ENCODE data around the gene CDCA8. TPM values are rescaled to one million over a fixed set of nuclear protein-coding genes. Genes with fewer than 3 reads are reported as not detected.

CDCA8 gene
- total and polyA plus RNA-seq, 11 donors = 0.12 to 5.0 (median 0.40) TPM; not detected in 1

DNA sequence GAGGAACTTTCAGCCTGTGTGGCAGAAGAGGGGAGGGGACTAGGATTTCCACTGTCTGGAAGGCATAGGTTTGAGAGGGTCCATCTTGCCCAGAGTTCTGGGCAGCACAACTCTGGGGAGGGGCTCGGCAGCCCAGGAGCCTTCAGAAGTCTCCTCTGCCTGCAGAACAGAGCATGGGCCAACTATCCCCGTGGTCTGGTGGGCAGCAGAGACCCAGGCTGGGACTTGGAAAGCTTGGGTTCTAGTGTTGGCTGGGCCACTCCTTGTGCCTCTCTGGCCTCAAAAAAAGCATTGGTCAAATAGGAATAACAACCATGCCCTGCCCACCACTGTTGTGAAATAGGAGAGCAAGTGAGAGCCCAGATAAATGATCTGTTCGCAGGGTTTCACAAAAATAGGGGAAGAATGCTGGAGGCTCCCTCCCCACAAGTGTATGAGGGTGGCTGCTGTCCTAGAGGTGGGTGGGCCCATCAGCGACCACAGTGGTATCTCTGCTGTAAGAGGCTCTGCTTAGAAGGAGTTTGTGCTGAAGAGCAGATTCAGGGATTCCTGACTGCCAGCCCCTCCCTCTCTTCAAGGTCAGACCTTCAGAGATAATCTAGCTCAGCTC, 63.7 kb downstream of the CDCA8 start:
- intact Hi-C loops (cut with DNase I) = no loop called here
- ATAC-seq (no peak), DNase-seq (no peak)
- Histone ChIP-seq H3K9me3 (no peaks in the 10 kb centered on the region), H3K27ac (no peak overlapping the region), H3K36me3 (no peaks in the 10 kb centered on the region), H3K4me3 (no peak overlapping the region), H3K4me1 (peaks cover 0 to 17% (median 0%) of the 10 kb centered on the region in 12 donors), H3K27me3 (peaks cover 10 to 90% (median 51%) of the 10 kb centered on the region in 9 donors)
- 48 to 68% (median 63%) methylated on average over 4 of the region's 4 CpGs for WGBS, 4 donors
- TF ChIP-seq, protein P1, sequence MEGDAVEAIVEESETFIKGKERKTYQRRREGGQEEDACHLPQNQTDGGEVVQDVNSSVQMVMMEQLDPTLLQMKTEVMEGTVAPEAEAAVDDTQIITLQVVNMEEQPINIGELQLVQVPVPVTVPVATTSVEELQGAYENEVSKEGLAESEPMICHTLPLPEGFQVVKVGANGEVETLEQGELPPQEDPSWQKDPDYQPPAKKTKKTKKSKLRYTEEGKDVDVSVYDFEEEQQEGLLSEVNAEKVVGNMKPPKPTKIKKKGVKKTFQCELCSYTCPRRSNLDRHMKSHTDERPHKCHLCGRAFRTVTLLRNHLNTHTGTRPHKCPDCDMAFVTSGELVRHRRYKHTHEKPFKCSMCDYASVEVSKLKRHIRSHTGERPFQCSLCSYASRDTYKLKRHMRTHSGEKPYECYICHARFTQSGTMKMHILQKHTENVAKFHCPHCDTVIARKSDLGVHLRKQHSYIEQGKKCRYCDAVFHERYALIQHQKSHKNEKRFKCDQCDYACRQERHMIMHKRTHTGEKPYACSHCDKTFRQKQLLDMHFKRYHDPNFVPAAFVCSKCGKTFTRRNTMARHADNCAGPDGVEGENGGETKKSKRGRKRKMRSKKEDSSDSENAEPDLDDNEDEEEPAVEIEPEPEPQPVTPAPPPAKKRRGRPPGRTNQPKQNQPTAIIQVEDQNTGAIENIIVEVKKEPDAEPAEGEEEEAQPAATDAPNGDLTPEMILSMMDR (IDR thresholded peaks at IDR 0.05) = no peak
- no peak for TF ChIP-seq POLR2A (IDR thresholded peaks at IDR 0.05)

Other genes with a start within 250 kb of the CDCA8 start
- 1 to 10 TPM; 1.8 to 8.5 (median 4.5) TPM for gene ZC3H12A, start 217.9 kb upstream of the CDCA8 start, total RNA-seq
- 1 to 10 TPM; 2.4 to 6.7 TPM for gene ZC3H12A, start 217.9 kb upstream of the CDCA8 start, polyA plus RNA-seq
- 10 to 100 TPM; 28.9 to 51.3 (median 39.6) TPM for gene MEAF6, start 177.8 kb upstream of the CDCA8 start, total RNA-seq
- gene MEAF6, start 177.8 kb upstream of the CDCA8 start, polyA plus RNA-seq = 10 to 100 TPM; 27.4 to 55.7 TPM
- gene SNIP1, start 138.2 kb upstream of the CDCA8 start, total RNA-seq = 10 to 100 TPM in 2 of 9 donors, 1 to 10 TPM in 7; 6.8 to 11.2 (median 9.0) TPM
- 1 to 10 TPM; 3.0 to 6.9 TPM for gene SNIP1, start 138.2 kb upstream of the CDCA8 start, polyA plus RNA-seq
- gene DNALI1, start 135.6 kb upstream of the CDCA8 start, total RNA-seq = 10 to 100 TPM in 1 of 9 donors, 1 to 10 TPM in 8; 2.0 to 12.5 (median 3.3) TPM
- gene DNALI1, start 135.6 kb upstream of the CDCA8 start, polyA plus RNA-seq = 1 to 10 TPM; 1.9 to 5.2 TPM
- gene GNL2, start 96.6 kb upstream of the CDCA8 start, total RNA-seq = 10 to 100 TPM; 19.4 to 29.7 (median 23.8) TPM
- gene GNL2, start 96.6 kb upstream of the CDCA8 start, polyA plus RNA-seq = 10 to 100 TPM; 39.0 to 76.7 TPM
- gene RSPO1, start 57.6 kb upstream of the CDCA8 start, total RNA-seq = 10 to 100 TPM in 1 of 9 donors, not detected in 8; 13.2 TPM
- gene RSPO1, start 57.6 kb upstream of the CDCA8 start, polyA plus RNA-seq = not detected
- gene EPHA10, start 72.6 kb downstream of the CDCA8 start, total RNA-seq = under 1 TPM in 4 of 9 donors, not detected in 5; 0.05 to 0.60 (median 0.13) TPM
- under 1 TPM; 0.01 to 0.11 TPM for gene EPHA10, start 72.6 kb downstream of the CDCA8 start, polyA plus RNA-seq
- gene MANEAL, start 101.3 kb downstream of the CDCA8 start, total RNA-seq = 1 to 10 TPM in 5 of 9 donors, under 1 TPM in 4; 0.63 to 2.9 (median 1.1) TPM
- under 1 TPM; 0.53 to 0.97 TPM for gene MANEAL, start 101.3 kb downstream of the CDCA8 start, polyA plus RNA-seq
- 10 to 100 TPM; 29.1 to 93.0 (median 44.0) TPM for gene C1orf122, start 115.3 kb downstream of the CDCA8 start, total RNA-seq
- 10 to 100 TPM; 37.5 to 60.2 TPM for gene C1orf122, start 115.3 kb downstream of the CDCA8 start, polyA plus RNA-seq
- gene YRDC, start 115.7 kb downstream of the CDCA8 start, total RNA-seq = 1 to 10 TPM; 4.0 to 8.9 (median 6.1) TPM
- gene YRDC, start 115.7 kb downstream of the CDCA8 start, polyA plus RNA-seq = 10 to 100 TPM in 1 of 2 donors, 1 to 10 TPM in 1; 2.8 to 21.3 TPM
- gene MTF1, start 167.1 kb downstream of the CDCA8 start, total RNA-seq = 10 to 100 TPM in 7 of 9 donors, 1 to 10 TPM in 2; 4.2 to 19.5 (median 12.4) TPM
- 1 to 10 TPM; 1.7 to 7.4 TPM for gene MTF1, start 167.1 kb downstream of the CDCA8 start, polyA plus RNA-seq